Mesodermal cell (in vitro differentiated cells): ENCODE measurements around the gene PARD3B.

Experiments
- H3K27ac ChIP-seq: 2 replicates; pipeline ENCODE4 v1.7.0; 2013; ENCODE audit warnings: mild to moderate bottlenecking, low read depth, low read length, moderate library complexity; ENCODE audit not compliant: severe bottlenecking
- H3K36me3 ChIP-seq: 2 replicates; pipeline ENCODE4 v1.7.1; 2013; ENCODE audit warnings: mild to moderate bottlenecking, low read length, moderate library complexity; ENCODE audit not compliant: control insufficient read depth, insufficient read depth
- H3K4me1 ChIP-seq: one replicate; pipeline ENCODE4 v1.7.1; 2013; ENCODE audit warnings: mild to moderate bottlenecking, low read length; ENCODE audit not compliant: insufficient read depth, control insufficient read depth, poor library complexity, severe bottlenecking
- H3K4me3 ChIP-seq: 2 replicates; pipeline ENCODE4 v1.7.0; 2013; ENCODE audit warnings: low read length, control low read depth, mild to moderate bottlenecking; ENCODE audit not compliant: insufficient read depth, poor library complexity, severe bottlenecking; ENCODE audit errors: extremely low read depth
- H3K9me3 ChIP-seq: 2 replicates; pipeline ENCODE4 v1.7.1; 2013; ENCODE audit warnings: mild to moderate bottlenecking, low read length, moderate library complexity; ENCODE audit not compliant: control insufficient read depth
- WGBS, 2 experiments: methylation state at CpG; one replicate each; pipeline ENCODE4 v1.1.5; 2013; ENCODE audit warnings: missing lambda C conversion rate in 2 of 2; ENCODE audit not compliant: insufficient coverage in 2 of 2; 5-methylcytosine and 5-hydroxymethylcytosine counted together

The PARD3B gene

DNA sequence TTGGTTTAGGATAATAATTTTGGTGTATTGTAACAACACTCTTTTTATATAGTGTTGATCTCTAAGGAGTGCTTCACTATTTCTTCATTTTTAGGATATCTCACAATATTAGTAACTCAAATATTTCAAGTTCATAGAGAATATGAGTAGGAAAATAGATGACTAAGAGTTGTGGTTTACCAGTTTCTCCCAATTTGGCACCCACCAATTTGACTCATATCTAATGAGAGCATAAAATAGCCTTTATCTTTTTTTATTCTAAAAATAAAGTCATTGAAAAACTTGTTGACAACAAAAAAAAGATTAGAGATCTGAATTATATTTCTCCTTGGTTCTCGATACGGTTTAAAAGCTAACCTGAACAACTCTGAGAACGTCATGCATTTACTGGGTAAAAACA is 204.0 kb downstream of the PARD3B start:
- Histone ChIP-seq H3K9me3 (no peaks in the 10 kb centered on the region), H3K4me3 (no peak overlapping the region), H3K36me3 (no peaks in the 10 kb centered on the region), H3K27ac (no peak overlapping the region), H3K4me1 (no peaks in the 10 kb centered on the region)
- WGBS, 2 experiments: 100% methylated on average over 1 of the region's 3 CpGs; no CpG with 5 or more reads in 1 of the 2 experiments

DNA sequence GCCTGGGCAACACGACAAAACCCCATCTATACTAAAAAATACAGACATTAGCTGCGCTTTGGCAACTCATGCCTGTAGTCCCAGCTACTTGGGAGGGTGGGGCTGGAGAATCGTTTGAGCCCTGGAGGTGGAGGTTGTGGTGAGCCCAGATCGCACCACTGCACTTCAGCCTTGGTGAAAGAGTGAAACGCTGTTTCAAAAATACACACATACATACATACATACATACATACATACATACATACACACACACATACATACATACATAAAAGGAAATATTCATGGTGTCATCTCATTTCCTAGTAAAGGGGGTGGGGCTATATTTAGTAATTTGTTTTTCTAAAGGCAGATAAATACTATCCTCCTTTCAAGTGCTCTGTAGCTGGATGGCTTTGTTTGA is 205.1 kb downstream of the PARD3B start:
- no peak overlapping the region for H3K27ac ChIP-seq
- no peak overlapping the region for H3K4me3 ChIP-seq
- no CpG with 5 or more reads among the region's 5 CpGs for WGBS, 2 experiments
- no peaks in the 10 kb centered on the region for H3K36me3 ChIP-seq
- no peaks in the 10 kb centered on the region for H3K4me1 ChIP-seq
- no peaks in the 10 kb centered on the region for H3K9me3 ChIP-seq

- no peak overlapping the region for H3K27ac ChIP-seq
- no peaks in the 10 kb centered on the region for H3K9me3 ChIP-seq
- no peak overlapping the region for H3K4me3 ChIP-seq
- H3K36me3 ChIP-seq: no peaks in the 10 kb centered on the region
- H3K4me1 ChIP-seq: no peaks in the 10 kb centered on the region
Observed at GRCh38 chr2:204751472-204751871, 206.2 kb downstream of the PARD3B start.

DNA sequence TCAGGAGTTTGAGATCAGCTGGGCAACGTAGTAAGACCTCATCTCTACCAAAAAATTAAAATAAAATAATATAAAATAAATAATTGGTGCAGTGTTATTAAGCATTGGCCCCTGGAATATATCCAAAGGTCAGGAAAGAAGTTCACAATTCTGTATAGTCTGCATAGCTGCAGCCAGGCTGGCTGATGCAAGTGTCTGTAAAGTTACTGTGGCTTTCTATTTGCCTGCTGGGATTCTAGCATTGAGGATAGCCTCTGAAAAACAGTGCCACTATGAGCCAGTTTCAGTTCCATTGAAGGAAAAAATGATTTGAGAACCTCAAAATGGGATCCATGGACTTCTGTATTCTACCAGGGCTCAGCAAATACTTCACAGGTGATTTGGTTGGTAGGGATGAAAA is 208.6 kb downstream of the PARD3B start:
- H3K4me3 ChIP-seq: no peak overlapping the region
- H3K36me3 ChIP-seq: no peaks in the 10 kb centered on the region
- H3K4me1 ChIP-seq: no peaks in the 10 kb centered on the region
- H3K27ac ChIP-seq: no peak overlapping the region
- no CpG with 5 or more reads among the region's 1 CpG for whole genome bisulfite sequencing, 2 experiments
- H3K9me3 ChIP-seq: no peaks in the 10 kb centered on the region

DNA sequence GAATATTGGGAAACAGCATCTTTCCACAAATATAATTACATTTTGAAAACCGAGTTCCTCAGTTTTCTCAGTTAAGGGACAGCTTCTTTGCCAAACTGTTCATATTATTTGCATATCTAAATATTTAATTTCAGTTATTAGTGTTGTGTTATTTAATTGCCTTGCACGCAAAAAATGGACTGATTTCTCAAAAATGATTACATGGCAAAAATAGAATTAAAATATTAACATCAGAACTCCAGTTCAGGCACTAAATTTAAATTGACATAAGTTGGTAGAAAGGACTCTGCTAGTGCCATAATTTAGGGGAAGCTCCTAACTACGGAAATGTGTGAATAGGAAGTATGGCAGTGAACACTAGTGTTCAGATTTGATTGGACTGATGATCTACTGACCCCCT is 209.6 kb downstream of the PARD3B start:
- WGBS, 2 experiments: 80 to 89% methylated on average over 1 of the region's 3 CpGs
- H3K4me3 ChIP-seq: no peak overlapping the region
- H3K4me1 ChIP-seq: no peaks in the 10 kb centered on the region
- no peak overlapping the region for H3K27ac ChIP-seq
- no peaks in the 10 kb centered on the region for H3K36me3 ChIP-seq
- no peaks in the 10 kb centered on the region for H3K9me3 ChIP-seq

GRCh38 chr2:204763974-204764703 is 218.9 kb downstream of the PARD3B start:
- Histone ChIP-seq H3K27ac (no peak overlapping the region), H3K36me3 (no peaks in the 10 kb centered on the region), H3K9me3 (peaks cover 23% of the 10 kb centered on the region), H3K4me1 (no peaks in the 10 kb centered on the region), H3K4me3 (no peak overlapping the region)
- WGBS, 2 experiments: 80 to 86% methylated on average over 1 to 2 of the region's 4 CpGs

- Histone ChIP-seq H3K9me3 (peaks cover under 1% of the 10 kb centered on the region), H3K4me1 (no peaks in the 10 kb centered on the region), H3K36me3 (no peaks in the 10 kb centered on the region), H3K4me3 (no peak overlapping the region), H3K27ac (no peak overlapping the region)
- 75% methylated on average over 1 of the region's 1 CpG; no CpG with 5 or more reads in 1 of the 2 experiments for WGBS, 2 experiments
Observed at GRCh38 chr2:204770735-204771134, 225.5 kb downstream of the PARD3B start.

DNA sequence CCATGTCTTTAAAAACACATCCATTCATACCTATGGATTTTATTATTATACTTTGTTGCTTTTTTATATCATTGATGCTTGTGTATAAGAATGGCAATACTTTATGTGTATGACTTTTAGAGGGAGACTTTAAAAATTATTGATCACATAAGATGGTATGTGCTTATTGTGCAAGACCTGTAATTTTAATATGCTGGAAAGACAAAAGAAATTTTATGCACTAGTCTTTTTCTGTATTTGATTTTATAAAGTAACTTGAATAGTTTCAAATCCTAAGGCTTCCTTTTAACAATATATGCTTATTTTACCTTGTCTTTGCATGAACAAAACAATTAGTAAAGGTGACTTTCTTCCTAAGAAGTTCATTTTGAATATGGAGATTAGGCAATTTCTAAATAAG is 226.4 kb downstream of the PARD3B start:
- Histone ChIP-seq H3K4me1 (no peaks in the 10 kb centered on the region), H3K36me3 (no peaks in the 10 kb centered on the region), H3K27ac (no peak overlapping the region), H3K9me3 (no peaks in the 10 kb centered on the region), H3K4me3 (no peak overlapping the region)

DNA sequence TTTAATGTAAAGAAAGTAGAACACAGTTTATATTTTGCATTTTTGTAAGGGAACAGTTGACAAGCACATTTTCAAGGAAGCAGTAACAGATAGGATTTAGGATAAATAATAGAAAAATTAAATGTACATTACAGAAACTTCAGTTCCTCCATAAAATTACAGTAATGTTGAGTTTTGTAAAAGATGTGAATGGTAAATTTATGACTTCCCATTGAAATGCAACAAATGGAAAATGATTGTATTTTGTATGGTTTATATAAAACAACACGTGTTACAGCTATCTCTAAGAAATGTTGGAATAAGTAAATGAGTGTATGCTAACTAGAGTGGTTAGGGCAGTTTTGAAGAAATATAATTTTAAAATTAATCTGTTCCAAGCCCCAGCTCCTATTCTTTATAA is 227.3 kb downstream of the PARD3B start:
- Histone ChIP-seq H3K4me1 (no peaks in the 10 kb centered on the region), H3K4me3 (no peak overlapping the region), H3K27ac (no peak overlapping the region), H3K9me3 (no peaks in the 10 kb centered on the region), H3K36me3 (no peaks in the 10 kb centered on the region)
- WGBS, 2 experiments: 100% methylated on average over 1 of the region's 1 CpG; no CpG with 5 or more reads in 1 of the 2 experiments

DNA sequence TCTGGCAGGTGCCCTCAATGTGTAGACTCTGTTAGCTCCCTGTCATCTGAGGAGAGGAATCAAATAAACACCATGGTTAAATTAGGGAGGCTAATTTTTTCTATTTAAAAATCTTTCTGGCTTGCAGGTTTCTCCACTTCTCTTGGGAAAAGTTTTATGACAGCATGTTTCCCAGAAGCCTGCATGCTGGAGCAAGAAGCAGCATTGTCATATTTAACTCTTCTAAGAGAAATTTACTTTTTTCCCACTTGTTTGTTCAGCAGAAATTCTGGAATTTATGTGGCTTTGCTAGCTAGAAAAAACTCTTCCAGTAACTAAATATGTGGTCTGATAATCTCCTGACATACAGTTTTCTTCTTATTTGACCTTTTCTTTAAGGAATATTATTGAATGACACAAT is 230.5 kb downstream of the PARD3B start:
- no peak overlapping the region for H3K4me3 ChIP-seq
- H3K9me3 ChIP-seq: no peaks in the 10 kb centered on the region
- no peaks in the 10 kb centered on the region for H3K36me3 ChIP-seq
- H3K27ac ChIP-seq: no peak overlapping the region
- H3K4me1 ChIP-seq: no peaks in the 10 kb centered on the region

GRCh38 chr2:204776781-204777559 is 231.7 kb downstream of the PARD3B start:
- Histone ChIP-seq H3K27ac (no peak overlapping the region), H3K4me3 (no peak overlapping the region)
- 83% methylated on average over 1 of the region's 1 CpG for whole genome bisulfite sequencing, 2 experiments

More at GRCh38 chr2:204776781-204777559, 231.7 kb downstream of the PARD3B start:
- no peaks in the 10 kb centered on the region for H3K36me3 ChIP-seq
- H3K4me1 ChIP-seq: no peaks in the 10 kb centered on the region
- H3K9me3 ChIP-seq: no peaks in the 10 kb centered on the region
